Esophagus squamous epithelium (tissue), 4 donors: ENCODE results near the gene SH2D6.
"Not testable (repeated sequence)": the region's sequence is repeated elsewhere in the genome, so short reads cannot be mapped to it uniquely, and the experiment has no call there.

Experiments used
- CTCF ChIP-seq, 6 experiments: fragments of 450-650 bp in 4 of 6; fragments of 200-600 bp in 2 of 6; sonication (generic) in 2 of 6; IDR thresholded peaks; one replicate each; pipeline ENCODE4 v1.5.1; 2016 to 2019; ENCODE audit warnings: antibody characterized with exemption in 6 of 6, mild to moderate bottlenecking in 4 of 6, moderate library complexity in 4 of 6
- POLR2A ChIP-seq, 4 donors: fragments of 450-650 bp; IDR thresholded peaks; one replicate each; pipeline ENCODE4 v1.6.1; 2017; ENCODE audit warnings: antibody characterized with exemption in 4 of 4, mild to moderate bottlenecking in 4 of 4, moderate library complexity in 3 of 4

- TF ChIP-seq POLR2A, CTCF (IDR thresholded peaks at IDR 0.05): not testable (repeated sequence)
Measured at GRCh38 chr2:85439569-85439968, 21.1 kb downstream of the SH2D6 start.
